GM12878 (cell line): ENCODE data around the gene GALNT15. TPM values are rescaled to one million over a fixed set of nuclear protein-coding genes. Genes with fewer than 3 reads are reported as not detected.

ENCODE experiments used
- ATF3 ChIP-seq: IDR thresholded peaks from 2 replicates; pipeline ENCODE4 v1.6.1; 2011; ENCODE audit warnings: low read depth, mild to moderate bottlenecking, low read length, moderate library complexity, borderline replicate concordance; ENCODE audit errors: extremely low read depth
- CBFB ChIP-seq: IDR thresholded peaks from 2 replicates; pipeline ENCODE4 v1.6.1; 2016; ENCODE audit warnings: antibody characterized with exemption, low read depth
- CBX3 ChIP-seq: fragments of 200-600 bp; sonication (generic); IDR thresholded peaks from 2 replicates; pipeline ENCODE4 v1.6.1; 2016; ENCODE audit warnings: low read depth, borderline replicate concordance
- CREB1 ChIP-seq: IDR thresholded peaks from 2 replicates; pipeline ENCODE4 v1.6.1; 2012; ENCODE audit warnings: low read depth, mild to moderate bottlenecking, inconsistent platforms
- DPF2 ChIP-seq: fragments of 450-650 bp; IDR thresholded peaks from 2 replicates; pipeline ENCODE4 v1.6.1; 2017; ENCODE audit warnings: mild to moderate bottlenecking
- EED ChIP-seq: sonication (generic); IDR thresholded peaks from 2 replicates; pipeline ENCODE4 v1.6.1; 2016; ENCODE audit warnings: antibody characterized with exemption, low read depth
- FOS ChIP-seq: IDR thresholded peaks from 3 replicates; pipeline ENCODE4 v1.6.1; 2011; ENCODE audit warnings: borderline replicate concordance; ENCODE audit not compliant: insufficient read length; ENCODE audit errors: extremely low read depth
- HDAC6 ChIP-seq: fragments of 200-600 bp; sonication (generic); IDR thresholded peaks from one replicate; pipeline ENCODE4 v1.8.0; 2017; ENCODE audit warnings: antibody characterized with exemption; ENCODE audit not compliant: unreplicated experiment
- IKZF2 ChIP-seq, 2 experiments: fragments of 450-650 bp; IDR thresholded peaks; 2 replicates each; pipeline ENCODE4 v1.6.1; 2017; ENCODE audit warnings: mild to moderate bottlenecking in 2 of 2, moderate library complexity in 2 of 2
- IRF4 ChIP-seq: IDR thresholded peaks from 2 replicates; pipeline ENCODE4 v1.6.1; 2011; ENCODE audit warnings: low read depth, low read length
- MEF2A ChIP-seq: IDR thresholded peaks from 2 replicates; pipeline ENCODE4 v1.6.1; 2011; ENCODE audit warnings: low read depth, mild to moderate bottlenecking, low read length, moderate library complexity; ENCODE audit not compliant: insufficient read depth
- MTA2 ChIP-seq: fragments of 450-650 bp; IDR thresholded peaks from 2 replicates; pipeline ENCODE4 v1.6.1; 2016; ENCODE audit warnings: low read depth, mild to moderate bottlenecking, moderate library complexity
- MTA3 ChIP-seq: IDR thresholded peaks from 2 replicates; pipeline ENCODE4 v1.6.1; 2012; ENCODE audit warnings: low read length, inconsistent platforms, borderline replicate concordance
- SKIL ChIP-seq: fragments of 450-650 bp; IDR thresholded peaks from 2 replicates; pipeline ENCODE4 v1.6.1; 2017; ENCODE audit warnings: mild to moderate bottlenecking, low read depth, inconsistent platforms; ENCODE audit not compliant: poor library complexity, severe bottlenecking
- SMARCA5 ChIP-seq: fragments of 450-650 bp; IDR thresholded peaks from 2 replicates; pipeline ENCODE4 v1.6.1; 2017; ENCODE audit warnings: mild to moderate bottlenecking
- STAT1 ChIP-seq: fragments of 450-650 bp; conservative IDR thresholded peaks from 2 replicates; pipeline ENCODE4 v1.6.1; 2014; ENCODE audit warnings: antibody characterized with exemption, mild to moderate bottlenecking
- SUZ12 ChIP-seq: fragments of 200-600 bp; sonication (generic); IDR thresholded peaks from one replicate; pipeline ENCODE4 v1.6.1; 2018; ENCODE audit warnings: antibody characterized with exemption, mild to moderate bottlenecking; ENCODE audit not compliant: unreplicated experiment
- YBX1 ChIP-seq: fragments of 450-650 bp; IDR thresholded peaks from 2 replicates; pipeline ENCODE4 v1.6.1; 2016; ENCODE audit warnings: antibody characterized with exemption
- polyA plus RNA-seq, 11 experiments: library from polyadenylated mRNA; depleted of rRNA in 4 of 11; unstranded in 6 of 11; stranded (reverse) in 5 of 11; fragments of >200 nt; fragmentation: Nextera tagmentation in 4 of 11; fragmentation: Illumina TruSeq in 1 of 11; extraction: Ambion mirVana in 4 of 11; extraction: Trizol in 1 of 11; gene quantifications; 1 replicate in 1 of 11; 2 replicates in 10 of 11; pipeline versions ENCODE4 v1.2.1 to v1.2.3, GENCODE V29; 2011 to 2016; ENCODE audit warnings: inconsistent platforms in 2 of 11, missing spikeins in 2 of 11, low read depth in 1 of 11
- total RNA-seq, 4 experiments: library from RNA; depleted of rRNA in 3 of 4; stranded (reverse); fragments of >200 nt in 3 of 4; fragmentation: Illumina TruSeq in 1 of 4; extraction: Trizol in 1 of 4; gene quantifications; 2 replicates each; pipeline versions ENCODE4 v1.2.1 to v1.2.3, GENCODE V29; 2013 to 2021
- TF ChIP-seq, protein P1 (sequence below): fragments of 150-350 bp; IDR thresholded peaks from 2 replicates; pipeline ENCODE4 v1.6.1; 2014; ENCODE audit warnings: mild to moderate bottlenecking, low read depth, low read length
- TF ChIP-seq, protein P2 (sequence below): fragments of 450-650 bp; IDR thresholded peaks from 2 replicates; pipeline ENCODE4 v1.6.1; 2017; ENCODE audit warnings: mild to moderate bottlenecking
- TF ChIP-seq, protein P3 (sequence below): fragments of 450-650 bp; IDR thresholded peaks from 2 replicates; pipeline ENCODE4 v1.6.1; 2017; ENCODE audit warnings: low read depth, mild to moderate bottlenecking, moderate library complexity

Gene GALNT15
- total and polyA plus RNA-seq, 10 of the 15 experiments (the other 5 are each of a cell fraction or from before 2014, with no cell fraction given), result 0.03 to 0.05 TPM; not detected in 8

DNA sequence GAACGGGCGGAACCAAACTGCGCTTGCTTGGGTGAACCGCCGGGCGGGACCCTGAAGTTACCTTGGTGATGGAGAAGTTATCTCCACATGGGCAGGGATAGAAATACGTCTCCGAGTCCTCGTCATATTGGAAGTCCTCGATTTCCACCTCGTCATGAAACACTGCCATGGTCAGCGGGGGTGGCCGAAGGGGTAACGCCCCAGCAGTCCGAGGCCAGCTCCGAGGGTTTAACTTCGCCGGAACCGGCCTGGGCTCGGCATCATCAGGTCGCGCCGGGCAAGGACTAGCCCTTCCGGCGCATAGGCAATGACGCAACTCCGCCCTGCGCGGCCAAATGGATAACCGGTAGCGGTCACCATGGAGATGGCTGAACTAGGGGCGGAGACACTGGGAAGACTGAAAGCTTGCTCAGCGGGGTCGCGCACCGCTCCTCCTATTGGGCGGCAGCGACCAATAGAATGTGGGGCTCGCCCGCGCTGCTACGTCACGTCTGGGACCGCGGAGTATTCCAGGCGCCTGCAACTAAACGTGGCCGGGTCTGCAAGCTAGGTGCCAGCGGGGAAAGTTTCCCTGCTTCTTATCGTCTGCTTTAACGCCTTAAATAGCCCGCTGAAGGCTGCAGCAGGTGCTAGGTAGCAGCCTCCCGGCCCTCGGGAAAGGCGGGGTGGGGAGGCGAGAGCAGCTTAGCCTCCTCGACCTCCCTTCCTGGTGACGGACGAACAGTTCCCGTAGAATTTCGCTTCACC, 90.4 kb downstream of the GALNT15 start, which contains the start of the genes DPH3 and OXNAD1 (continued):
- TF ChIP-seq SKIL (peak; percentile 23), ATF3 (peak; percentile 98), SUZ12 (no peak), FOS (no peak), CREB1 (peak; percentile 100), CBFB (no peak), SMARCA5 (no peak), MTA3 (no peak), IRF4 (no peak), STAT1 (0 out of 2 replicates have a peak, but pooled peaks have one; percentile 51), CBX3 (no peak), MEF2A (0 out of 2 replicates have a peak, but pooled peaks have one; percentile 17), HDAC6 (no peak), MTA2 (no peak), DPF2 (0 out of 2 replicates have a peak, but pooled peaks have one; percentile 13), YBX1 (no peak), IKZF2 (IDR thresholded peaks at IDR 0.05) (no peak; a peak in 3 of 4 replicates), EED (no peak)
- TF ChIP-seq, protein P1, sequence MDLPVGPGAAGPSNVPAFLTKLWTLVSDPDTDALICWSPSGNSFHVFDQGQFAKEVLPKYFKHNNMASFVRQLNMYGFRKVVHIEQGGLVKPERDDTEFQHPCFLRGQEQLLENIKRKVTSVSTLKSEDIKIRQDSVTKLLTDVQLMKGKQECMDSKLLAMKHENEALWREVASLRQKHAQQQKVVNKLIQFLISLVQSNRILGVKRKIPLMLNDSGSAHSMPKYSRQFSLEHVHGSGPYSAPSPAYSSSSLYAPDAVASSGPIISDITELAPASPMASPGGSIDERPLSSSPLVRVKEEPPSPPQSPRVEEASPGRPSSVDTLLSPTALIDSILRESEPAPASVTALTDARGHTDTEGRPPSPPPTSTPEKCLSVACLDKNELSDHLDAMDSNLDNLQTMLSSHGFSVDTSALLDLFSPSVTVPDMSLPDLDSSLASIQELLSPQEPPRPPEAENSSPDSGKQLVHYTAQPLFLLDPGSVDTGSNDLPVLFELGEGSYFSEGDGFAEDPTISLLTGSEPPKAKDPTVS, result no peak; the same call in 1 of the 2 replicates
- TF ChIP-seq, protein P2, sequence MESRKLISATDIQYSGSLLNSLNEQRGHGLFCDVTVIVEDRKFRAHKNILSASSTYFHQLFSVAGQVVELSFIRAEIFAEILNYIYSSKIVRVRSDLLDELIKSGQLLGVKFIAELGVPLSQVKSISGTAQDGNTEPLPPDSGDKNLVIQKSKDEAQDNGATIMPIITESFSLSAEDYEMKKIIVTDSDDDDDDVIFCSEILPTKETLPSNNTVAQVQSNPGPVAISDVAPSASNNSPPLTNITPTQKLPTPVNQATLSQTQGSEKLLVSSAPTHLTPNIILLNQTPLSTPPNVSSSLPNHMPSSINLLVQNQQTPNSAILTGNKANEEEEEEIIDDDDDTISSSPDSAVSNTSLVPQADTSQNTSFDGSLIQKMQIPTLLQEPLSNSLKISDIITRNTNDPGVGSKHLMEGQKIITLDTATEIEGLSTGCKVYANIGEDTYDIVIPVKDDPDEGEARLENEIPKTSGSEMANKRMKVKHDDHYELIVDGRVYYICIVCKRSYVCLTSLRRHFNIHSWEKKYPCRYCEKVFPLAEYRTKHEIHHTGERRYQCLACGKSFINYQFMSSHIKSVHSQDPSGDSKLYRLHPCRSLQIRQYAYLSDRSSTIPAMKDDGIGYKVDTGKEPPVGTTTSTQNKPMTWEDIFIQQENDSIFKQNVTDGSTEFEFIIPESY, result no peak
- TF ChIP-seq, protein P3, sequence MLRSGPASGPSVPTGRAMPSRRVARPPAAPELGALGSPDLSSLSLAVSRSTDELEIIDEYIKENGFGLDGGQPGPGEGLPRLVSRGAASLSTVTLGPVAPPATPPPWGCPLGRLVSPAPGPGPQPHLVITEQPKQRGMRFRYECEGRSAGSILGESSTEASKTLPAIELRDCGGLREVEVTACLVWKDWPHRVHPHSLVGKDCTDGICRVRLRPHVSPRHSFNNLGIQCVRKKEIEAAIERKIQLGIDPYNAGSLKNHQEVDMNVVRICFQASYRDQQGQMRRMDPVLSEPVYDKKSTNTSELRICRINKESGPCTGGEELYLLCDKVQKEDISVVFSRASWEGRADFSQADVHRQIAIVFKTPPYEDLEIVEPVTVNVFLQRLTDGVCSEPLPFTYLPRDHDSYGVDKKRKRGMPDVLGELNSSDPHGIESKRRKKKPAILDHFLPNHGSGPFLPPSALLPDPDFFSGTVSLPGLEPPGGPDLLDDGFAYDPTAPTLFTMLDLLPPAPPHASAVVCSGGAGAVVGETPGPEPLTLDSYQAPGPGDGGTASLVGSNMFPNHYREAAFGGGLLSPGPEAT, result peak; percentile 88
